ENCODE data around the gene TBXAS1.

TBXAS1 gene

DNA sequence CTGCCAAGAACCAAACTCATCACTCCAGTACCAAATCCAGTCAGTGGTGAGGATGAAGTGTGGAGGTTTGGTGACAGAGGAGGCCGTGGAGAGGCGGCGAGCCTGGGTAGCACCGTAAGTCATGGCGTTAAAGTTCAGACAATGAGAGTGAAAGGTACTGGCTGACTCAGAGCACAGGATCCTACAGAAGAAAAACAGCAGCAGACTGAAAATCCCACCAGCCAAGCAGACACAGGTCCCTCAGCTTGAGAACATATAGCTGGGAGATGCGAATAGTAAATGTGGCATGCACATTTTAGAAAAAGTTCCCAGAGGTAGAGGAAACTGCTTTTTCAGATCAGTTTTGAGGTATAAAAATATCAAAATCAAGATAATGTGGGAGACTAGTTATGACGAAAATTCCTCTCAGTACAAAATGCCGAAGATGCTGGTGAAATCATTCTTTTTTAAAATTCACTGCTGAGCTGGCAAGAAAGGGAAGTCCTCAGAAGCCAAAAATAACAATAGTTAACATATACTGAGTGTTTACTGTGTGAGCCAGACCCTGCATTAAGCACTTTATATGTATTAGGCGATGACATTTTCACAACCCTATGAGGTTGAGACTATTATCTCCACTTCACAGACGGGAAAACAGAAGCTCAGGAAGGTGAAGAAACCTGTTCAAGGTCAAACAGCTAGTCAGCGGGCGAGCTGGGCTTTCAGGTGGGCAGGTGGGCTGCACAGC lies 212.8 kb downstream of the TBXAS1 start:
- POLR2A ChIA-PET: interaction anchor here (0.6 kb wide), 1 partner anchor 18 kb away, joined by 3 read pairs; no protein-coding TSS in a partner anchor

DNA sequence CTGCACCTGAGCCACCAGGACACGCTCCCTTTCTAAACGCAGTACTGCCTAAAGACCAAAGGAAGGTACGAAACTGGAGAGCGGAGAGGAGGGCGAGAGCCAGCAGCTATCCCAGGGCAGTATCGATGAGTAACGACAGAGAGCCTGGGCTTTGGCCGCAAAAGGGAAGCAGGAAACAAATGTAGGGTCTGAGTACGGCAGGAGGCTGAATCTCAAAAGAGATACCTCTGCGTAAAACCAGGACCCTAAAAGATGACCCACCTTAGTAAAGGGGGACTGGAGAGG lies 213.3 kb downstream of the TBXAS1 start:
- CTCF ChIA-PET: interaction anchor here (0.9 to 1.7 kb wide), 3 partner anchors 9 to 20 kb away, joined by 3 to 5 read pairs (median 3); no protein-coding TSS in a partner anchor

More for the DNA sequence above, 212.8 kb downstream of the TBXAS1 start:
- no peak overlapping the region for H3K4me3 ChIP-seq (ENCODE audit: low read depth, low read length)
- peak; percentile 37 for DNase-seq (ENCODE audit: low read depth, low spot score)
- TF ChIP-seq, protein P1, sequence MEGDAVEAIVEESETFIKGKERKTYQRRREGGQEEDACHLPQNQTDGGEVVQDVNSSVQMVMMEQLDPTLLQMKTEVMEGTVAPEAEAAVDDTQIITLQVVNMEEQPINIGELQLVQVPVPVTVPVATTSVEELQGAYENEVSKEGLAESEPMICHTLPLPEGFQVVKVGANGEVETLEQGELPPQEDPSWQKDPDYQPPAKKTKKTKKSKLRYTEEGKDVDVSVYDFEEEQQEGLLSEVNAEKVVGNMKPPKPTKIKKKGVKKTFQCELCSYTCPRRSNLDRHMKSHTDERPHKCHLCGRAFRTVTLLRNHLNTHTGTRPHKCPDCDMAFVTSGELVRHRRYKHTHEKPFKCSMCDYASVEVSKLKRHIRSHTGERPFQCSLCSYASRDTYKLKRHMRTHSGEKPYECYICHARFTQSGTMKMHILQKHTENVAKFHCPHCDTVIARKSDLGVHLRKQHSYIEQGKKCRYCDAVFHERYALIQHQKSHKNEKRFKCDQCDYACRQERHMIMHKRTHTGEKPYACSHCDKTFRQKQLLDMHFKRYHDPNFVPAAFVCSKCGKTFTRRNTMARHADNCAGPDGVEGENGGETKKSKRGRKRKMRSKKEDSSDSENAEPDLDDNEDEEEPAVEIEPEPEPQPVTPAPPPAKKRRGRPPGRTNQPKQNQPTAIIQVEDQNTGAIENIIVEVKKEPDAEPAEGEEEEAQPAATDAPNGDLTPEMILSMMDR (IDR thresholded peaks at IDR 0.05; ENCODE audit: insufficient read depth, low read length, missing control alignments): no peak
- CTCF ChIA-PET: interaction anchor here (1.7 kb wide), 1 partner anchor 10 kb away, joined by 5 read pairs; no protein-coding TSS in a partner anchor

DNA sequence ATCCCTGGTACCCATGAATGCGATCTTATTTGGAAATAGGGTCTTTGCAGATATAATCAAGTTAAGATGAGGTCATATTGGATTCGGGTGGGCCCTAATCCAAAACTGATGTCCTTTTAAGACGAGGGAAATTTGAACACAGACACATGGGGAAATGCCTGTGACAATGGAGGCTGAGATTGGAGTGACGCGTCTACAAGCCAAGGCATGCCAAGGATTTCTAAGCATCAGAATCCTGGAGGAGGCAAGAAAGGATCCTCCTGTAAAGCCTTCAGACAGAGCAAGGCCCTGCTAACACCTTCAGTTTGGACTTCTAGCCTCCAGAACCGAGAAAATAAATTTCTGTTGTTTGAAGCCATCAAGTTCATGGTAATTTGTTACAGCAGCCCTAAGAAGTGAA lies 215.2 kb downstream of the TBXAS1 start:
- POLR2A ChIA-PET: no interaction called here
- CTCF ChIA-PET: no interaction called here
- no peak overlapping the region for H3K4me3 ChIP-seq (ENCODE audit: low read depth, low read length)
- TF ChIP-seq, protein P1 (IDR thresholded peaks at IDR 0.05; ENCODE audit: insufficient read depth, low read length, missing control alignments): no peak
- DNase-seq (ENCODE audit: low read depth, low spot score): no peak

More for the DNA sequence above, 213.3 kb downstream of the TBXAS1 start:
- POLR2A ChIA-PET: no interaction called here
- no peak for DNase-seq (ENCODE audit: low read depth, low spot score)
- no peak overlapping the region for H3K4me3 ChIP-seq (ENCODE audit: low read depth, low read length)
- TF ChIP-seq, protein P1 (IDR thresholded peaks at IDR 0.05; ENCODE audit: insufficient read depth, low read length, missing control alignments): no peak

DNA sequence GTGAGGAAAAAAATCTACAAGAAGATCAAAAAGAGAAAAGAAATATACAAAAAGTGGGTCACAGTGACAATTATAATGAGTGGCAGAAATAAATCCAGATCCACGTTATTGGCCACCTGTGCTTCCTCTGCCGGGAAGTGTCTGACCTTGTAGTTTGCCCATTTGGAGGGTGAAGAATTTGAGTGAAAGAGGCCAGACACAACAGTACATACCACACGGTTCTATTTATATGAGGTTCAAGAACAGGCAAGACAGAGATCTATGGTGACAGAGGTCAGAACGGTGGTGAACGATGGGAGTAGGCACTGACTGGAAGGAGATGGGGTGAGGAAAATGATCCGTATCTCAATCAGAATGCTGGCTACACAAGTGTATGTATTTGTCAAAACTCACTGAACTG lies 216.6 kb downstream of the TBXAS1 start:
- TF ChIP-seq, protein P1 (IDR thresholded peaks at IDR 0.05; ENCODE audit: insufficient read depth, low read length, missing control alignments): no peak
- H3K4me3 ChIP-seq (ENCODE audit: low read depth, low read length): no peak overlapping the region
- ChIA-PET CTCF (no interaction called here), POLR2A (no interaction called here)
- no peak for DNase-seq (ENCODE audit: low read depth, low spot score)

DNA sequence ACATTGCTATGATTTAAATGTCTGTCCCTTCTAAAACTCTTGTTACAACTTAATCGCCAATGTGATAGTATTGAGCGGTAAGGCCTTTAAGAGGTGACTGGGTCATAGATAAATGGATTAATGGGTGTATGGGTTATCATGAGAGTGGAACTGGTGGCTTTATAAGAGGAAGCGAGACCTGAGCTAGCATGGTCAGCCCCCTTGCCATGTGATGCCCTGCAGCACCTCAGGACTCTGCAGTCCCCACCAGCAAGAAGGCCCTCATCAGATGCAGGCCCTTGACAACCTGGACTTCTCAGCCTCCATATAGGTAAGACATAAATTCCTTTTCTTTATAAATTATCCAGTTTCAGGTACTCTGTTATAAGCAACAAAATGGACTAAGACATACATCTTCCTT lies 218.1 kb downstream of the TBXAS1 start:
- TF ChIP-seq, protein P1 (IDR thresholded peaks at IDR 0.05; ENCODE audit: insufficient read depth, low read length, missing control alignments): no peak
- POLR2A ChIA-PET: no interaction called here
- no peak overlapping the region for H3K4me3 ChIP-seq (ENCODE audit: low read depth, low read length)
- CTCF ChIA-PET: no interaction called here
- DNase-seq (ENCODE audit: low read depth, low spot score): no peak

DNA sequence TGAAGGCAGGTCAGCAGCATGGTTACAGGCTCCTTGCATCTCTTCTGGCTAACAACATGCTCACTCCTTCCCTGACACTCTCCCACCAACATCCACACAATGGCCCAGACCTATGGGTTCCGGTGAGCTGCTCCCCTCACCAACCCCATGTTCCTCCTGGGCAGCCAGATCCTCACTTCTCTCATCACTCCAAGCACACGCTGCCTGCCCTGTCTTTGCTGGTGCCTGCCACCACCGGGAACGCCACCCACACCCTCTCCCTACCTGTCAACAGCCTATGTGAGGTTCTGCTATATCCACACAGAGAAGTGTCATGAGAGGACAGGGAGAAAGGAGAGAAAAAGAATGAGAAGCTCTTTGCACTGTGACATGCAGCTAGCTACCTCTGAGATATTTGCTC lies 219.1 kb downstream of the TBXAS1 start:
- no peak overlapping the region for H3K4me3 ChIP-seq (ENCODE audit: low read depth, low read length)
- TF ChIP-seq, protein P1 (IDR thresholded peaks at IDR 0.05; ENCODE audit: insufficient read depth, low read length, missing control alignments): no peak
- DNase-seq (ENCODE audit: low read depth, low spot score): no peak
- CTCF ChIA-PET: interaction anchor here (1.4 kb wide), 1 partner anchor 9 kb away, joined by 3 read pairs; no protein-coding TSS in a partner anchor
- POLR2A ChIA-PET: no interaction called here
